Spleen (tissue), 11 donors: Measurements from ENCODE around the gene SUMO2. TPM values are rescaled to one million over a fixed set of nuclear protein-coding genes. Genes with fewer than 3 reads are reported as not detected.

Experiments
- DNase-seq: peaks from one replicate; pipeline ENCODE4 v3.0.0-alpha.2; 2020
- H3K27ac ChIP-seq, 8 donors: fragments of 200-600 bp; sonication (generic) in 7 of 8; 1 replicate in 4 of 8; 2 replicates in 4 of 8; pipeline versions ENCODE4 v1.5.0 to v1.8.0; 2016 to 2021; ENCODE audit warnings: inconsistent platforms in 4 of 8, mild to moderate bottlenecking in 4 of 8, moderate library complexity in 1 of 8
- H3K27me3 ChIP-seq, 7 donors: fragments of 200-600 bp; sonication (generic) in 6 of 7; replicated peaks in 1 of 7; 1 replicate in 4 of 7; 2 replicates in 3 of 7; pipeline versions ENCODE4 v1.5.0 to v1.8.0; 2016 to 2021; ENCODE audit warnings: inconsistent platforms in 3 of 7, mild to moderate bottlenecking in 1 of 7
- H3K36me3 ChIP-seq, 6 donors: fragments of 200-600 bp; sonication (generic) in 5 of 6; 1 replicate in 4 of 6; 2 replicates in 2 of 6; pipeline versions ENCODE4 v1.5.0 to v1.8.0; 2016 to 2021; ENCODE audit warnings: inconsistent platforms in 2 of 6
- H3K4me1 ChIP-seq, 6 donors: fragments of 200-600 bp; sonication (generic) in 5 of 6; 1 replicate in 3 of 6; 2 replicates in 3 of 6; pipeline versions ENCODE4 v1.5.0 to v1.8.0; 2016 to 2021; ENCODE audit warnings: inconsistent platforms in 3 of 6
- H3K4me3 ChIP-seq, 8 donors: fragments of 200-600 bp; sonication (generic) in 7 of 8; 1 replicate in 4 of 8; 2 replicates in 4 of 8; pipeline versions ENCODE4 v1.5.0 to v1.8.0; 2016 to 2021; ENCODE audit warnings: inconsistent platforms in 4 of 8, mild to moderate bottlenecking in 4 of 8, moderate library complexity in 2 of 8
- H3K9me3 ChIP-seq, 8 donors: fragments of 200-600 bp; sonication (generic) in 7 of 8; 1 replicate in 4 of 8; 2 replicates in 4 of 8; pipeline versions ENCODE4 v1.5.0 to v1.8.0; 2016 to 2021; ENCODE audit warnings: inconsistent platforms in 4 of 8
- POLR2A ChIP-seq, 3 donors: fragments of 450-650 bp; IDR thresholded peaks; one replicate each; pipeline ENCODE4 v1.5.1; 2017; ENCODE audit warnings: antibody characterized with exemption in 3 of 3, mild to moderate bottlenecking in 1 of 3
- POLR2AphosphoS5 ChIP-seq, 3 donors: sonication (generic); formaldehyde crosslinking; IDR thresholded peaks; one replicate each; pipeline ENCODE4 v1.5.1; 2017; ENCODE audit warnings: antibody characterized with exemption in 3 of 3
- WGBS, 5 donors: extraction: QIAGEN DNeasy Blood & Tissue Kit in 3 of 5; methylation state at CpG; one replicate each; pipeline versions ENCODE4 v1.1.5 to v1.1.7; 2013 to 2018; 5-methylcytosine and 5-hydroxymethylcytosine counted together
- intact Hi-C: fragments of 100-400 bp; cut with DNase I; formaldehyde crosslinking; loops from one replicate; pipeline ENCODE4 v1.15.0; 2023; ENCODE audit warnings: low total_unique reads
- polyA plus RNA-seq, 3 donors: library from polyadenylated mRNA; stranded (reverse); fragments of 200-250 nt; gene quantifications; one replicate each; pipeline ENCODE4 v1.2.1, GENCODE V29; 2013
- total RNA-seq, 7 donors: library from RNA; depleted of rRNA in 3 of 7; stranded (reverse); fragments of >200 nt in 3 of 7; fragmentation: NEBNext Ultra II Directional in 4 of 7; extraction: Animal tissue kit (Norgen Biotek cat#: 25700) in 4 of 7; gene quantifications; one replicate each; pipeline versions ENCODE4 v1.1.0 to v1.2.1, GENCODE V29; 2016 to 2021
- TF ChIP-seq, protein P1 (sequence below), 11 experiments: fragments of 200-600 bp in 7 of 11; fragments of 450-650 bp in 4 of 11; sonication (generic) in 4 of 11; IDR thresholded peaks in 8 of 11; conservative IDR thresholded peaks in 3 of 11; 1 replicate in 7 of 11; 2 replicates in 4 of 11; pipeline versions ENCODE4 v1.4.0 to v1.8.0; 2016 to 2021; ENCODE audit warnings: antibody characterized with exemption in 11 of 11, inconsistent platforms in 4 of 11, mild to moderate bottlenecking in 1 of 11
- donor health status: healthy with polysubstance abuse.
- donor health status: DM: no; HTN: no; CAD: no; lungs with moderate emphysema.
- donor health status: DM: no; HTN: no; CAD: no.
- donor health status: Bipolar disorder and iron deficiency.
- donor health status: healthy.
- donor health status: DM: no; HTN: no; CAD: no.
- donor health status: DM: yes; HTN: yes; CAD: no.

The SUMO2 gene
- total and polyA plus RNA-seq, 10 donors = 67.7 to 310 (median 122) TPM

- peaks cover 0 to 57% (median 46%) of the 10 kb centered on the region in 6 donors for H3K36me3 ChIP-seq
Measured at GRCh38 chr17:75147878-75148546, 34.7 kb downstream of the SUMO2 start.

GRCh38 chr17:75146592-75146991 lies 36.2 kb downstream of the SUMO2 start:
- Histone ChIP-seq H3K27me3 (no peaks in the 10 kb centered on the region), H3K4me1 (peaks cover 0 to 32% (median 6%) of the 10 kb centered on the region in 6 donors), H3K36me3 (peaks cover 0 to 70% (median 47%) of the 10 kb centered on the region in 6 donors), H3K4me3 (no peak overlapping the region), H3K27ac (peak overlapping the region in 4 of 8 donors; percentile 42 to 72 (median 66)), H3K9me3 (no peaks in the 10 kb centered on the region)
- intact Hi-C loops = no loop called here
- no peak for DNase-seq
- WGBS, 5 donors = 52 to 74% (median 65%) methylated on average over 3 of the region's 3 CpGs
- no peak for TF ChIP-seq POLR2A (IDR thresholded peaks at IDR 0.05)
- no peak for TF ChIP-seq POLR2AphosphoS5 (IDR thresholded peaks at IDR 0.05)
- TF ChIP-seq, protein P1, sequence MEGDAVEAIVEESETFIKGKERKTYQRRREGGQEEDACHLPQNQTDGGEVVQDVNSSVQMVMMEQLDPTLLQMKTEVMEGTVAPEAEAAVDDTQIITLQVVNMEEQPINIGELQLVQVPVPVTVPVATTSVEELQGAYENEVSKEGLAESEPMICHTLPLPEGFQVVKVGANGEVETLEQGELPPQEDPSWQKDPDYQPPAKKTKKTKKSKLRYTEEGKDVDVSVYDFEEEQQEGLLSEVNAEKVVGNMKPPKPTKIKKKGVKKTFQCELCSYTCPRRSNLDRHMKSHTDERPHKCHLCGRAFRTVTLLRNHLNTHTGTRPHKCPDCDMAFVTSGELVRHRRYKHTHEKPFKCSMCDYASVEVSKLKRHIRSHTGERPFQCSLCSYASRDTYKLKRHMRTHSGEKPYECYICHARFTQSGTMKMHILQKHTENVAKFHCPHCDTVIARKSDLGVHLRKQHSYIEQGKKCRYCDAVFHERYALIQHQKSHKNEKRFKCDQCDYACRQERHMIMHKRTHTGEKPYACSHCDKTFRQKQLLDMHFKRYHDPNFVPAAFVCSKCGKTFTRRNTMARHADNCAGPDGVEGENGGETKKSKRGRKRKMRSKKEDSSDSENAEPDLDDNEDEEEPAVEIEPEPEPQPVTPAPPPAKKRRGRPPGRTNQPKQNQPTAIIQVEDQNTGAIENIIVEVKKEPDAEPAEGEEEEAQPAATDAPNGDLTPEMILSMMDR (IDR thresholded peaks at IDR 0.05 in 8 of 11, conservative IDR thresholded peaks at IDR 0.05 in 3 of 11) = no peak

More at GRCh38 chr17:75147878-75148546, 34.7 kb downstream of the SUMO2 start:
- H3K9me3 ChIP-seq = no peaks in the 10 kb centered on the region
- peaks cover 4 to 42% (median 17%) of the 10 kb centered on the region in 6 donors for H3K4me1 ChIP-seq
- H3K27ac ChIP-seq = peak overlapping the region in 5 of 8 donors; percentile 42 to 72 (median 64)
- DNase-seq = peak; percentile 14
- H3K4me3 ChIP-seq = no peak overlapping the region
- intact Hi-C loops = no loop called here
- 80 to 88% (median 83%) methylated on average over 6 of the region's 6 CpGs for WGBS, 5 donors
- TF ChIP-seq POLR2A (IDR thresholded peaks at IDR 0.05) = no peak
- peak in 1 of 3 donors; percentile 24 for TF ChIP-seq POLR2AphosphoS5 (IDR thresholded peaks at IDR 0.05)
- H3K27me3 ChIP-seq = no peaks in the 10 kb centered on the region

DNA sequence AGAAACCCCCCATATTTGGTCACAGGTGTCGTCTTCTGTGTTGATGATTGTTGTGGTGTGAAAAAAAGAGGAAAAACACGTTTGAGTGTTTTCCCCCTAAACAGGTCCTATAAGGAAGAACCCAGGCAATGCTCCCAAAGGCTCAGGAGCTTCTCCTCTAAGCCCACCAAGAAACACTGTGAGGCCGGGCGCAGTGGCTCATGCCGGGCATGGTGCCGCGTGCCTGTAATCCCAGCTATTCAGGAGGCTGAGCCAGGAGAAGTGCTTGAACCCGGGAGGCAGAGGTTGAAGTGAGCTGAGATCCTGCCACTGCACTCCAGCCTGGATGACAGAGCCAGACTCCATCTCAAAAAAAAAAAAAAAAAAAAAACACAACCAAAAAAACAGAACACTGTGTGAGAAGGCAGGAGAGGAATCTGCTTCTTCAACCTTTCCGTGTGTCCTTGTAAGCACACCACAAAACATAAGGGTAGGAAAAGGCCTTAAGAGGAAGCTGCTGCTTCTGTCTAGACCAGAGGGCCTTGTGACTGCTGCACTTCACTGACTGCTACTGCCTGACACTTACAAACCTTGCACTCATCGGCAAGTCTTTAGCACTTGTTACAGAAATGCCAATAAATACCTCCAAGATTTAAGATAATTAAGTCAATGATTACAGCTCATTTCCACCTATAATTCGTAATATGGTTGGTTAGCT lies 37.8 kb downstream of the SUMO2 start:
- peak; percentile 44 for DNase-seq

GRCh38 chr17:75142236-75142971 lies 40.4 kb downstream of the SUMO2 start:
- intact Hi-C loops = no loop called here
- Histone ChIP-seq H3K4me3 (no peak overlapping the region), H3K27me3 (no peaks in the 10 kb centered on the region), H3K9me3 (no peaks in the 10 kb centered on the region), H3K27ac (peak overlapping the region in 1 of 8 donors; percentile 3), H3K4me1 (peaks cover 0 to 23% (median 15%) of the 10 kb centered on the region in 6 donors), H3K36me3 (peaks cover 0 to 95% (median 38%) of the 10 kb centered on the region in 6 donors)
- peak; percentile 37 for DNase-seq
- 88 to 92% (median 90%) methylated on average over 12 to 13 of the region's 13 CpGs for WGBS, 5 donors
- TF ChIP-seq, protein P1 (IDR thresholded peaks at IDR 0.05 in 8 of 11, conservative IDR thresholded peaks at IDR 0.05 in 3 of 11) = no peak
- TF ChIP-seq POLR2AphosphoS5 (IDR thresholded peaks at IDR 0.05) (no peak), POLR2A (IDR thresholded peaks at IDR 0.05) (no peak)

More for the DNA sequence above, 37.8 kb downstream of the SUMO2 start:
- TF ChIP-seq, protein P1 (IDR thresholded peaks at IDR 0.05 in 8 of 11, conservative IDR thresholded peaks at IDR 0.05 in 3 of 11) = no peak
- TF ChIP-seq POLR2A (IDR thresholded peaks at IDR 0.05) (no peak), POLR2AphosphoS5 (IDR thresholded peaks at IDR 0.05) (no peak)
- Histone ChIP-seq H3K9me3 (no peaks in the 10 kb centered on the region), H3K27ac (peak overlapping the region in 3 of 8 donors; percentile 12 to 72 (median 67)), H3K4me3 (no peak overlapping the region), H3K36me3 (peaks cover 0 to 86% (median 47%) of the 10 kb centered on the region in 6 donors), H3K4me1 (peaks cover 0 to 39% (median 15%) of the 10 kb centered on the region in 6 donors), H3K27me3 (no peaks in the 10 kb centered on the region)
- intact Hi-C loops = no loop called here
- WGBS, 5 donors = 84 to 91% (median 85%) methylated on average over 11 of the region's 11 CpGs
